ENCODE data around the gene RNASE12. TPM values are rescaled to one million over a fixed set of nuclear protein-coding genes. Genes with fewer than 3 reads are reported as not detected.

RNASE12 gene
- total and polyA plus RNA-seq, 8 donors = not detected

- Histone ChIP-seq H3K9me3 (no peaks in the 10 kb centered on the region), H3K4me3 (no peak overlapping the region), H3K27me3 (no peaks in the 10 kb centered on the region), H3K36me3 (no peaks in the 10 kb centered on the region), H3K4me1 (peaks cover 0 to 60% (median 34%) of the 10 kb centered on the region in 4 donors), H3K27ac (no peak overlapping the region)
- DNase-seq = no peak
- intact Hi-C loops (cut with DNase I; ENCODE audit: low total_unique reads) = loop anchor here (5.0 kb wide), 1 partner anchor 71 kb away; the partner anchor contains the start of gene ANG
- 92 to 95% (median 93%) methylated on average over 5 of the region's 5 CpGs for WGBS, 5 donors
- TF ChIP-seq POLR2A (IDR thresholded peaks at IDR 0.05) (no peak), EP300 (IDR thresholded peaks at IDR 0.05) (no peak), POLR2AphosphoS5 (IDR thresholded peaks at IDR 0.05) (no peak), CTCF (IDR thresholded peaks at IDR 0.05) (no peak)
Observed at GRCh38 chr14:20615996-20616395, 24.8 kb upstream of the RNASE12 start.

- Histone ChIP-seq H3K27ac (peak overlapping the region; percentile 61 to 85 (median 80)), H3K4me1 (peaks cover 9 to 62% (median 40%) of the 10 kb centered on the region in 4 donors), H3K9me3 (no peaks in the 10 kb centered on the region), H3K36me3 (no peaks in the 10 kb centered on the region), H3K27me3 (no peaks in the 10 kb centered on the region), H3K4me3 (peak overlapping the region; percentile 45 to 53 (median 48))
- DNase-seq = no peak
- WGBS, 5 donors = 9 to 16% (median 15%) methylated on average over 17 of the region's 17 CpGs
- intact Hi-C loops (cut with DNase I; ENCODE audit: low total_unique reads) = no loop called here
- TF ChIP-seq POLR2AphosphoS5 (IDR thresholded peaks at IDR 0.05) (no peak), POLR2A (IDR thresholded peaks at IDR 0.05) (no peak), CTCF (IDR thresholded peaks at IDR 0.05) (no peak), EP300 (IDR thresholded peaks at IDR 0.05) (peak; percentile 4)
Observed at GRCh38 chr14:20614038-20614840, 23.1 kb upstream of the RNASE12 start.

- TF ChIP-seq CTCF (IDR thresholded peaks at IDR 0.05) (peak in 5 of 7 experiments; percentile 40 to 93 (median 69)), POLR2AphosphoS5 (IDR thresholded peaks at IDR 0.05) (peak in 2 of 3 donors; percentile 6 to 64), POLR2A (IDR thresholded peaks at IDR 0.05) (no peak)
- H3K27ac ChIP-seq = peak overlapping the region; percentile 69 to 85 (median 80)
- intact Hi-C loops (cut with DNase I; ENCODE audit: low total_unique reads) = no loop called here
- peak; percentile 82 to 96 for DNase-seq
- H3K9me3 ChIP-seq = no peaks in the 10 kb centered on the region
- no peaks in the 10 kb centered on the region for H3K27me3 ChIP-seq
- peaks cover 9 to 62% (median 40%) of the 10 kb centered on the region in 4 donors for H3K4me1 ChIP-seq
- H3K36me3 ChIP-seq = no peaks in the 10 kb centered on the region
- WGBS, 5 donors = 0 to 1% (median 1%) methylated on average over 24 to 34 of the region's 34 CpGs
- peak overlapping the region; percentile 45 to 53 (median 48) for H3K4me3 ChIP-seq
Observed at GRCh38 chr14:20613094-20614037, 22.2 kb upstream of the RNASE12 start.

DNA sequence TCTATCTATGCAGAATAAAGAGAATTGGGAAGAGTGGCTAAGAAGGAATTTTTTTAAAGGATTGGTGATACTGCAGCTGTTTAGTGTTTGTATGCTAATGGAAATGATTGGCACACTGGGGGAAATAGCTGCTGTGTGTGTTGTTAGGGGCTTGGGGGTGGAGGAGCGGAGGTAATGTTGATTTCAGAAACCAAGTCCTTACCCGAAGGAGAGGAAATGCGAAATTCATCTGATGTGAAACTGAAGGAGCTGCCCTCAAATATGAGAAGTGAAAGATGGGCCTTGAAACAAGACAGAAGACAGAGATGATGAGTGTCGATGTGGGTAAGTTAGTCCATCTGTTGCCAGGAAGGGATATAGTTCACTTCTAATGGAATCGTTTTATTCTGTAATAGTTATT is 21.2 kb upstream of the RNASE12 start:
- no peaks in the 10 kb centered on the region for H3K27me3 ChIP-seq
- H3K4me1 ChIP-seq = peaks cover 9 to 57% (median 40%) of the 10 kb centered on the region in 4 donors
- no peaks in the 10 kb centered on the region for H3K9me3 ChIP-seq
- H3K27ac ChIP-seq = peak overlapping the region in 2 of 5 donors; percentile 80 to 85
- TF ChIP-seq EP300 (IDR thresholded peaks at IDR 0.05) = no peak
- no peak for TF ChIP-seq POLR2A (IDR thresholded peaks at IDR 0.05)
- no peak for TF ChIP-seq CTCF (IDR thresholded peaks at IDR 0.05)
- no peak for TF ChIP-seq POLR2AphosphoS5 (IDR thresholded peaks at IDR 0.05)
- DNase-seq = no peak
- 43 to 55% (median 45%) methylated on average over 5 of the region's 5 CpGs for WGBS, 5 donors
- intact Hi-C loops (cut with DNase I; ENCODE audit: low total_unique reads) = no loop called here
- H3K4me3 ChIP-seq = no peak overlapping the region
- no peaks in the 10 kb centered on the region for H3K36me3 ChIP-seq

All from stomach (tissue), 9 donors.